HG02678 (cell line): Measurements from ENCODE around the gene SLX4IP.

Experiments used
- ATAC-seq: cut with Tn5 transposase; IDR thresholded peaks from one replicate; pipeline ENCODE4 v1.9.1; 2021; ENCODE audit warnings: mild to moderate bottlenecking, moderate library complexity; ENCODE audit not compliant: unreplicated experiment

SLX4IP gene

DNA sequence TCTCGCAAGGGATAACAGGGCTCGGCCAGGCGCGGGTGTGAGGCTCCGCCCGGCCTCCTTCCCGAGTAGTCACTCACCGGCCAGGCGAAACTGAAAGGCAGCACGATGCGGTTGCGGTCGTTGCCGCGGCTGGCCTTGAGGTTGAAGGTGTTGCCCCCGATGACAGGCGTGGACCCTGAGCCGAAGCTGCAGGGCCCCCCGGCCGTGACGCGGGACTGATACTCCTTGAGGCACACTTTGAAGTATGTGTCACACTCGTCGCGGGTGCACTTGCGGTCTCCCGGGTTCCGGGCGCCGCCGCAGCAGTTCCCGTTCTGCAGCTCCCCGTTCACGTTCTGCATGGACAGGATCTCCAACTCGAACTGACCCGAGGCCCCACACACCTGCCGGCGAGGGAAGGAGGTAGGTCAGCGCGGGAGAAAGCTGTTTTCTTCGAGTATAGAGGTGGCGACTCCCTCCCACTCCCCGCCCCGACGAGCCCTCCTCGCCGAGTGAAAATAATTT, 237.6 kb downstream of the SLX4IP start:
- ATAC-seq = no peak

GRCh38 chr20:10673176-10673841, 238.2 kb downstream of the SLX4IP start:
- ATAC-seq = no peak

- peak; percentile 59 for ATAC-seq
Measured at GRCh38 chr20:10673842-10674683, 239.0 kb downstream of the SLX4IP start, which contains the start of gene JAG1. JAG1 (minus strand) TSS chr20:10673999; CDS start chr20:10673530, 469 bp downstream.

DNA sequence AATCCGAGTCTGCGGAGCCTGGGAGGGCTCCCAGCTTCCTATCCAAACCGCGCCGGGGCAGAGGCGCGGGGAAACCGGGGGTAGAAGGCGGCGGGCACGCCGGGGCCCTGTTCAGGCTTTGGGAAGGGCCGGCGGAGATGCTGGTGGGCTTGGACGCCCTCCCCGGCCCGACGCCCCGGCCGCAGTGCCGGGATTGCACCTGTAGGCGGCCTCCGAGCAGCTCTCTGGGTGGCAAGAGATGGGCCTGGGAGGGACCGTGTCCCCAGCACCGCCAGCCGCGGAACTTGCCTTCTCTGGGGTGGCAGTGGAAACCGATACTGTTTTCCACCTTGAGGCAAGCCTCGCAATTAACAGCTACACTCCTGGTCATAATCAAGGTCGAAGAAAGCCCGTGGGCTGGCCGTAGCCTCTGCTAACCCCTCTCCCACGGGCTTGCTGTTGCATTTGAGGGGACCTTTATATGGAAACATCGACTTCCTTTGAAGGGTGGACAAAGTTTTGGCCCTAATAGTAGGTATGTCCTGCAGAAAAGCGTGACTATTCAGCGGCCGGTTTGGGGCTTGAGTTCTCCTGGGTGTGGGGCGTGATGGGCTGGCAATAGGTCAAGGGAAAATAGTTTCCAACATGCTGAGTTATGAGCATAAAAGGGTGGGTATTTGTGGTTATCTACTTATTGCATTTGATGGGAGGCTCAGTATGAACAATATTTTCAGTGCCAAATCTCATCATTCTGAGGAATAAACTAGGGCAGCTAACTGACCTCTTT, 239.8 kb downstream of the SLX4IP start:
- peak; percentile 43 for ATAC-seq

- ATAC-seq = no peak
Measured at GRCh38 chr20:10675450-10675848, 240.3 kb downstream of the SLX4IP start.

- ATAC-seq = no peak
Measured at GRCh38 chr20:10676518-10676917, 241.4 kb downstream of the SLX4IP start.
